Activated CD8-positive, alpha-beta T cell treated with anti-CD3 and anti-CD28 coated beads for 36 hours (primary cell): Measurements from ENCODE around the gene SLC1A5. TPM values are rescaled to one million over a fixed set of nuclear protein-coding genes. Genes with fewer than 3 reads are reported as not detected.
A peak's percentile ranks its signal among the peaks of the same experiment; 100 is the strongest.

ENCODE experiments used
- ATAC-seq: fragments of 200-7000 bp; cut with Tn5 transposase; one replicate; pipeline ENCODE4 v1.10.0; 2021; ENCODE audit warnings: mild to moderate bottlenecking, moderate library complexity
- CTCF ChIA-PET: fragments of 350-600 bp; sonication (Branson Sonifier 250); formaldehyde crosslinking; loops from one replicate; lab custom pipeline; 2021; ENCODE audit warnings: antibody characterized with exemption; lab: Charles Lee
- POLR2A ChIA-PET: fragments of 350-600 bp; sonication (Branson Sonifier 250); formaldehyde crosslinking; loops from one replicate; lab custom pipeline; 2021; ENCODE audit warnings: antibody characterized with exemption; lab: Charles Lee
- DNase-seq: peaks from one replicate; pipeline ENCODE4 v3.0.0-alpha.2; 2020
- H3K27ac Mint-ChIP-seq: one replicate; pipeline ENCODE4 v1.8.0; 2021; ENCODE audit warnings: mild to moderate bottlenecking, mixed read lengths
- H3K27me3 Mint-ChIP-seq: one replicate; pipeline ENCODE4 v1.8.0; 2021; ENCODE audit warnings: mixed read lengths
- H3K36me3 Mint-ChIP-seq: one replicate; pipeline ENCODE4 v1.8.0; 2021; ENCODE audit warnings: low read depth, mixed read lengths
- H3K4me1 Mint-ChIP-seq: one replicate; pipeline ENCODE4 v1.8.0; 2021; ENCODE audit warnings: low read depth, mixed read lengths
- H3K4me3 Mint-ChIP-seq: one replicate; pipeline ENCODE4 v1.8.0; 2021; ENCODE audit warnings: mild to moderate bottlenecking, moderate library complexity, mixed read lengths
- H3K9me3 Mint-ChIP-seq: one replicate; pipeline ENCODE4 v1.8.0; 2021; ENCODE audit warnings: mixed read lengths
- intact Hi-C: fragments of 100-400 bp; cut with micrococcal nuclease; formaldehyde crosslinking; loops from one replicate; pipeline ENCODE4 v1.10.0; 2022
- total RNA-seq, 2 experiments: library from RNA; stranded (reverse); gene quantifications; one replicate each; pipeline ENCODE4 v1.2.3, GENCODE V29; 2021
- TF ChIP-seq, protein P1 (sequence below): fragments of 200-600 bp; IDR thresholded peaks from one replicate; pipeline ENCODE4 v1.8.0; 2022; ENCODE audit warnings: antibody characterized with exemption, mild to moderate bottlenecking

The SLC1A5 gene
- total RNA-seq, 2 experiments from 2014 or later, result 235 TPM

GRCh38 chr19:46785980-46786235, 2.5 kb downstream of the SLC1A5 start:
- DNase-seq, result no peak
- Mint-ChIP-seq H3K27me3 (no peaks in the 10 kb centered on the region), H3K4me3 (peak overlapping the region; percentile 98), H3K27ac (peak overlapping the region; percentile 98), H3K36me3 (peaks cover 65% of the 10 kb centered on the region), H3K4me1 (peaks cover 33% of the 10 kb centered on the region), H3K9me3 (peaks cover 2% of the 10 kb centered on the region)
- no peak for ATAC-seq
- intact Hi-C loops, result loop anchor here (10.0 kb wide), 1 partner anchor 59 kb away; no protein-coding TSS in a partner anchor
- TF ChIP-seq, protein P1, sequence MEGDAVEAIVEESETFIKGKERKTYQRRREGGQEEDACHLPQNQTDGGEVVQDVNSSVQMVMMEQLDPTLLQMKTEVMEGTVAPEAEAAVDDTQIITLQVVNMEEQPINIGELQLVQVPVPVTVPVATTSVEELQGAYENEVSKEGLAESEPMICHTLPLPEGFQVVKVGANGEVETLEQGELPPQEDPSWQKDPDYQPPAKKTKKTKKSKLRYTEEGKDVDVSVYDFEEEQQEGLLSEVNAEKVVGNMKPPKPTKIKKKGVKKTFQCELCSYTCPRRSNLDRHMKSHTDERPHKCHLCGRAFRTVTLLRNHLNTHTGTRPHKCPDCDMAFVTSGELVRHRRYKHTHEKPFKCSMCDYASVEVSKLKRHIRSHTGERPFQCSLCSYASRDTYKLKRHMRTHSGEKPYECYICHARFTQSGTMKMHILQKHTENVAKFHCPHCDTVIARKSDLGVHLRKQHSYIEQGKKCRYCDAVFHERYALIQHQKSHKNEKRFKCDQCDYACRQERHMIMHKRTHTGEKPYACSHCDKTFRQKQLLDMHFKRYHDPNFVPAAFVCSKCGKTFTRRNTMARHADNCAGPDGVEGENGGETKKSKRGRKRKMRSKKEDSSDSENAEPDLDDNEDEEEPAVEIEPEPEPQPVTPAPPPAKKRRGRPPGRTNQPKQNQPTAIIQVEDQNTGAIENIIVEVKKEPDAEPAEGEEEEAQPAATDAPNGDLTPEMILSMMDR, result no peak
- ChIA-PET POLR2A (interaction anchor here (0.8 to 5.6 kb wide), 8 partner anchors 9 to 71 kb away, joined by 3 to 47 read pairs (median 5); no protein-coding TSS in a partner anchor), CTCF (interaction anchor here (1.4 to 3.7 kb wide), 7 partner anchors 14 to 54 kb away, joined by 3 to 30 read pairs (median 6); no protein-coding TSS in a partner anchor)

DNA sequence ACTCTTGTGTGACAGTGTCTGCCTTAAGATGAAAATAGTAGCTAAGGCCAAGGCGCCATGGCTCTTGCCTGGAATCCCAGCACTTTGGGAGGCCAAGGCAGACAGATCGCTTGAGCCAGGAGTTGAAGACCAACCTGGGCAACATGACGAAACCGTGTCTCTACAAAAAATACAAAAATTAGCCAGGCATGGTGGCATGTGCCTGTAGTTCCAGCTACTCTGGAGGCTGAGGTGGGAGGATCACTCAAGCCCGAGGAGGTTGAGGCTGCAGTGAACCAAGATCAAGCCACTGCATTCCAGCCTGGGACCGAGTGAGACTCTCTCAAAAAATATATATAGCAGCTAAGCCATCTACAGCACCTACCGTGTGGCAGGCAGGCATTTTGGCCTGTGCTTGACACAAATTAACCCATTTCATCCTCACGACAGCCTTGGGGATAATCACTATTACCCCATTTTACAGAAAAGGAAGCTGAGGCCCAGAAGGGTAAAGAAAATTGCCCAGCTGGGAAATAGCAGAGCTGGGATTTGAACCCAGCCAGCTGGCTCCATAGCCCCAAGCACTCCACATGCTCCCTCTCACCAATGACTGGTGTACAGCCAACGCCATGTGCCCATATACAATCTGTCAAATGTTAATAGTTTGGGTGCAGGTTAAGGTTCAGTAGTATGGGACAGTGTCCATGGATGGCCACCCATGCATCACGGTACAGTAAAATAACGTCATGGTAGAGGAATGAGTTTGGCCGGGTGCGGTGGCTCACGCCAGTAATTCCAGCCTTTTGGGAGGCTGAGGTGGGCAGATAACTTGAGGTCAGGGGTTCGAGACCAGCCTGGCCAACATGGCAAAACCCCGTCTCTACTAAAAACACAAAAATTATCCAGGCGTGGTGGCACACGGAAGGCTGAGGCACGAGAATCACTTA, 3.1 kb downstream of the SLC1A5 start:
- intact Hi-C loops, result loop anchor here (10.0 kb wide), 1 partner anchor 59 kb away; no protein-coding TSS in a partner anchor
- peaks cover 34% of the 10 kb centered on the region for H3K4me1 Mint-ChIP-seq

GRCh38 chr19:46784262-46785053, 3.9 kb downstream of the SLC1A5 start:
- ChIA-PET POLR2A (interaction anchor here (0.8 to 5.6 kb wide), 12 partner anchors 8 to 115 kb away, joined by 3 to 47 read pairs (median 4); no protein-coding TSS in a partner anchor), CTCF (interaction anchor here (0.9 to 3.7 kb wide), 12 partner anchors 11 to 347 kb away, joined by 3 to 30 read pairs (median 4); no protein-coding TSS in a partner anchor)
- intact Hi-C loops, result loop anchor here (10.0 kb wide), 1 partner anchor 60 kb away; no protein-coding TSS in a partner anchor
- H3K4me1 Mint-ChIP-seq, result peaks cover 33% of the 10 kb centered on the region
- peaks cover 2% of the 10 kb centered on the region for H3K9me3 Mint-ChIP-seq
- H3K27me3 Mint-ChIP-seq, result no peaks in the 10 kb centered on the region
- TF ChIP-seq, protein P1, result no peak
- peak; percentile 86 for DNase-seq
- ATAC-seq, result peak; percentile 38
- peak overlapping the region; percentile 98 for H3K4me3 Mint-ChIP-seq
- peak overlapping the region; percentile 98 for H3K27ac Mint-ChIP-seq
- peaks cover 70% of the 10 kb centered on the region for H3K36me3 Mint-ChIP-seq

More for the DNA sequence above, 3.1 kb downstream of the SLC1A5 start:
- Mint-ChIP-seq H3K27ac (peak overlapping the region; percentile 98), H3K36me3 (peaks cover 65% of the 10 kb centered on the region), H3K27me3 (no peaks in the 10 kb centered on the region), H3K9me3 (peaks cover 2% of the 10 kb centered on the region), H3K4me3 (peak overlapping the region; percentile 98)
- ATAC-seq, result no peak
- POLR2A ChIA-PET, result interaction anchor here (1.2 to 5.6 kb wide), 11 partner anchors 9 to 71 kb away, joined by 3 to 47 read pairs (median 5); no protein-coding TSS in a partner anchor
- no peak for DNase-seq
- CTCF ChIA-PET, result interaction anchor here (0.9 to 3.7 kb wide), 12 partner anchors 13 to 346 kb away, joined by 3 to 30 read pairs (median 6); no protein-coding TSS in a partner anchor
- TF ChIP-seq, protein P1, result no peak

DNA sequence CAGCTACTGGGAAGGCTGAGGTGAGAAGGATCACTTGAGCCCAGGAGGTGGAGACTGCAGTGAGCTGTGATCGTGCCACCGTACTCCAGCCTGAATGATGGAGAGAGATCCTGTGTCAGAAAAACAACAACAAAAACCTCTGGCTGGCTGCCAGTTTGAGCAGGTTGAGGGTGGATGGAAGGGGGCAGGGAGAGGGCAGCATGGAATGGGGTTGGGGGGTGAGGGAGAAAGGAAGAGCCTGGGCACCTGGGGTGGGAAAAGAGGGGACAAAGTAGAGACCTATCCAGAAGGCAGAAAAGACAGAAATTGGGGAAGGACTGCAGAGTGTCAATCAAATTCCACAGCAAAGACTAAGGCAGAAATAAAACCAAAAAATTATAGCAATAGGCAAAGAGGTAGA, 4.7 kb downstream of the SLC1A5 start:
- DNase-seq (no peak), ATAC-seq (no peak)
- H3K36me3 Mint-ChIP-seq, result peaks cover 76% of the 10 kb centered on the region
- no peaks in the 10 kb centered on the region for H3K9me3 Mint-ChIP-seq
- H3K4me3 Mint-ChIP-seq, result peak overlapping the region; percentile 98
- H3K27me3 Mint-ChIP-seq, result no peaks in the 10 kb centered on the region
- ChIA-PET CTCF (interaction anchor here (0.9 to 3.7 kb wide), 5 partner anchors 12 to 56 kb away, joined by 3 to 30 read pairs (median 12); no protein-coding TSS in a partner anchor), POLR2A (interaction anchor here (0.8 to 5.6 kb wide), 6 partner anchors 12 to 116 kb away, joined by 3 to 47 read pairs (median 4); no protein-coding TSS in a partner anchor)
- intact Hi-C loops, result loop anchor here (10.0 kb wide), 1 partner anchor 61 kb away; no protein-coding TSS in a partner anchor
- peak overlapping the region; percentile 98 for H3K27ac Mint-ChIP-seq
- TF ChIP-seq, protein P1, result no peak
- H3K4me1 Mint-ChIP-seq, result peaks cover 29% of the 10 kb centered on the region
